ENCODE data around the gene C16orf89.

The C16orf89 gene

GRCh38 chr16:5005916-5006315, 59.8 kb downstream of the C16orf89 start:
- no peak for DNase-seq (ENCODE audit: low read depth in 2 of 2)

GRCh38 chr16:5004311-5004710, 61.4 kb downstream of the C16orf89 start:
- DNase-seq (ENCODE audit: low read depth in 2 of 2) = no peak

GRCh38 chr16:5003828-5004227, 61.9 kb downstream of the C16orf89 start:
- no peak for DNase-seq (ENCODE audit: low read depth in 2 of 2)

GRCh38 chr16:5003211-5003610, 62.5 kb downstream of the C16orf89 start:
- DNase-seq (ENCODE audit: low read depth in 2 of 2) = no peak

- no peak for DNase-seq (ENCODE audit: low read depth in 2 of 2)
Measured at GRCh38 chr16:5002699-5003143, 63.0 kb downstream of the C16orf89 start.

GRCh38 chr16:5001986-5002385, 63.8 kb downstream of the C16orf89 start:
- DNase-seq (ENCODE audit: low read depth in 2 of 2) = no peak

- DNase-seq (ENCODE audit: low read depth in 2 of 2) = no peak
Measured at GRCh38 chr16:5001571-5001970, 64.2 kb downstream of the C16orf89 start.

- no peak for DNase-seq (ENCODE audit: low read depth in 2 of 2)
Measured at GRCh38 chr16:5000573-5001001, 65.2 kb downstream of the C16orf89 start.

GRCh38 chr16:4994719-4995434, 70.9 kb downstream of the C16orf89 start:
- DNase-seq (ENCODE audit: low read depth in 2 of 2) = no peak

Measured in activated CD8-positive, alpha-beta memory T cell treated with anti-CD3 and anti-CD28 coated beads for 4 hours (primary cell).